Skeletal muscle tissue (tissue), 1 donor: ENCODE data around the gene PCDHGA8. TPM values are rescaled to one million over a fixed set of nuclear protein-coding genes. Genes with fewer than 3 reads are reported as not detected.

ENCODE experiments used
- total RNA-seq: library from RNA; depleted of rRNA; stranded (reverse); fragments of >200 nt; gene quantifications from one replicate; pipeline ENCODE4 v1.2.3, GENCODE V29; 2014

PCDHGA8 gene
- total RNA-seq, 1 donor from 2014 or later, result 3.7 TPM

Other genes with a start within 250 kb of the PCDHGA8 start
- 0.52 TPM for gene PCDHB6, start 242.6 kb upstream of the PCDHGA8 start, total RNA-seq
- 2.1 TPM for gene PCDHB7, start 220.0 kb upstream of the PCDHGA8 start, total RNA-seq
- 1.6 TPM for gene PCDHB8, start 214.8 kb upstream of the PCDHGA8 start, total RNA-seq
- 1.6 TPM for gene PCDHB16, start 210.2 kb upstream of the PCDHGA8 start, total RNA-seq
- 1.0 TPM for gene PCDHB9, start 205.5 kb upstream of the PCDHGA8 start, total RNA-seq
- 2.6 TPM for gene PCDHB10, start 200.3 kb upstream of the PCDHGA8 start, total RNA-seq
- gene PCDHB11, start 193.0 kb upstream of the PCDHGA8 start, total RNA-seq, result 4.2 TPM
- gene PCDHB12, start 183.9 kb upstream of the PCDHGA8 start, total RNA-seq, result 1.6 TPM
- 1.6 TPM for gene PCDHB13, start 178.7 kb upstream of the PCDHGA8 start, total RNA-seq
- gene PCDHB14, start 169.3 kb upstream of the PCDHGA8 start, total RNA-seq, result 4.2 TPM
- 4.2 TPM for gene PCDHB15, start 147.2 kb upstream of the PCDHGA8 start, total RNA-seq
- gene SLC25A2, start 88.6 kb upstream of the PCDHGA8 start, total RNA-seq, result 0.52 TPM
- gene TAF7, start 71.8 kb upstream of the PCDHGA8 start, total RNA-seq, result 72.0 TPM
- gene PCDHGA1, start 62.1 kb upstream of the PCDHGA8 start, total RNA-seq, result 0.52 TPM
- gene PCDHGA2, start 53.9 kb upstream of the PCDHGA8 start, total RNA-seq, result 1.6 TPM
- gene PCDHGA3, start 48.8 kb upstream of the PCDHGA8 start, total RNA-seq, result 2.1 TPM
- 1.6 TPM for gene PCDHGB1, start 42.5 kb upstream of the PCDHGA8 start, total RNA-seq
- gene PCDHGA4, start 37.6 kb upstream of the PCDHGA8 start, total RNA-seq, result 1.0 TPM
- 2.1 TPM for gene PCDHGB2, start 32.6 kb upstream of the PCDHGA8 start, total RNA-seq
- 2.1 TPM for gene PCDHGA5, start 28.5 kb upstream of the PCDHGA8 start, total RNA-seq
- gene PCDHGB3, start 22.4 kb upstream of the PCDHGA8 start, total RNA-seq, result 3.1 TPM
- 4.2 TPM for gene PCDHGA6, start 18.7 kb upstream of the PCDHGA8 start, total RNA-seq
- 3.7 TPM for gene PCDHGA7, start 9.9 kb upstream of the PCDHGA8 start, total RNA-seq
- 4.7 TPM for gene PCDHGB4, start 4.9 kb upstream of the PCDHGA8 start, total RNA-seq
- gene PCDHGB5, start 5.3 kb downstream of the PCDHGA8 start, total RNA-seq, result 3.7 TPM
- 4.7 TPM for gene PCDHGA9, start 10.1 kb downstream of the PCDHGA8 start, total RNA-seq
- 5.2 TPM for gene PCDHGB6, start 15.4 kb downstream of the PCDHGA8 start, total RNA-seq
- 4.2 TPM for gene PCDHGA10, start 20.4 kb downstream of the PCDHGA8 start, total RNA-seq
- gene PCDHGB7, start 25.0 kb downstream of the PCDHGA8 start, total RNA-seq, result 7.3 TPM
- 6.8 TPM for gene PCDHGA11, start 28.4 kb downstream of the PCDHGA8 start, total RNA-seq
- 3.1 TPM for gene PCDHGA12, start 37.9 kb downstream of the PCDHGA8 start, total RNA-seq
- 38.1 TPM for gene PCDHGC3, start 83.3 kb downstream of the PCDHGA8 start, total RNA-seq
- 3.7 TPM for gene PCDHGC4, start 92.4 kb downstream of the PCDHGA8 start, total RNA-seq
- 2.1 TPM for gene PCDHGC5, start 96.4 kb downstream of the PCDHGA8 start, total RNA-seq
- gene DIAPH1, start 226.4 kb downstream of the PCDHGA8 start, total RNA-seq, result 16.7 TPM
- 40.7 TPM for gene HDAC3, start 244.2 kb downstream of the PCDHGA8 start, total RNA-seq
- under 0.01 TPM for gene RELL2, start 244.4 kb downstream of the PCDHGA8 start, total RNA-seq